CD4-positive, alpha-beta T cell treated with Interleukin-21 for 1 hour (primary cell): ENCODE measurements around the gene GTF2F1.
A peak's percentile ranks its signal among the peaks of the same experiment; 100 is the strongest.
"Not testable (repeated sequence)": the region's sequence is repeated elsewhere in the genome, so short reads cannot be mapped to it uniquely, and the experiment has no call there.

Source experiments
- DNase-seq: peaks from one replicate; pipeline ENCODE4 v3.0.0-alpha.2; 2020

Gene GTF2F1, protein sequence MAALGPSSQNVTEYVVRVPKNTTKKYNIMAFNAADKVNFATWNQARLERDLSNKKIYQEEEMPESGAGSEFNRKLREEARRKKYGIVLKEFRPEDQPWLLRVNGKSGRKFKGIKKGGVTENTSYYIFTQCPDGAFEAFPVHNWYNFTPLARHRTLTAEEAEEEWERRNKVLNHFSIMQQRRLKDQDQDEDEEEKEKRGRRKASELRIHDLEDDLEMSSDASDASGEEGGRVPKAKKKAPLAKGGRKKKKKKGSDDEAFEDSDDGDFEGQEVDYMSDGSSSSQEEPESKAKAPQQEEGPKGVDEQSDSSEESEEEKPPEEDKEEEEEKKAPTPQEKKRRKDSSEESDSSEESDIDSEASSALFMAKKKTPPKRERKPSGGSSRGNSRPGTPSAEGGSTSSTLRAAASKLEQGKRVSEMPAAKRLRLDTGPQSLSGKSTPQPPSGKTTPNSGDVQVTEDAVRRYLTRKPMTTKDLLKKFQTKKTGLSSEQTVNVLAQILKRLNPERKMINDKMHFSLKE

DNA sequence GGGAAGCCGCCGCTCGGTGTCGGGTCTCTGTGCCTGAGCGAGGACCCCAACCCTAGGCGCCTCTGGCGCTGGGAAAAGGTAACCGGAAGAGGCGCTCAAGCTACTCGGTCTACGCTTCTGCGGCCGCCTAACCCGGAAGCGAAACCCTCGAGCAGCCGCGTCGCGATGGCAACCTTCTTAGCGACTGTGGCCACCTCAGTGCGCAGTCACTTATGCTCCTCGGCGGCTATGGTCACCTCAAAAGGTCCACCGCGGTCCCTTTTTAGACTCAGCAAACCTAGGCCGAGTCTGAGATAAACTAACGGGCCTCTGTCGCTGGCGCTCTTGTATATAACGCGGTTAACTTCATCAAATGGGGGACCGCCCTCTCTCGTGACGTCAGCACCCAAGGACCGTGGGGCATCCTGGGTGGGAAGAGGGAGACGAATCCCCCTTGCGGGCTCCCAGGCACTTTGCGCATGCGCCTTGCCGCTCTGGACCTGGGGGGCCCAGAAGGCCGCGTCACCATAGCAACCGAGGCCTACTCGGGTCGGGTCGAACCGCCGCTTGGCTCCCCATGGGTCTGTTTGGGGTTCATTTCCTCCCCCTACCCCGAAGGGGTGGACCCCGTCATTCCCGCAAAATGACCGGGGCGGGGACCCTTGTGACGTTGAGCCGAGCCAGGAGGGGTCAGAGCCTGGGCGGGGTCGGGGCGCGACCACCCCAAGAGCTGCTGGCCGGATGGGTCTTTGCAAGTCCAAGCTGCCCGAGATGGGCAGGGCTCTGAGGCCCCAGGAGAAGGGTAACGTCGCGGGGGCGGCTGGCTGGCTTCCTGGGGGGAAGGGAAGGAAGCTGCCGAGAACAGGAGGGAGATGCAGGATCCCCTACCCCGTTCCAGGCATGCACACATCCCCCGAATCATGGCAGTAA, at the start of gene GTF2F1:
TSS of gene GTF2F1 (minus strand) at position 91 of the 909 bp plus-strand sequence. CDS start 169 bp downstream, outside the sequence.
- peak; percentile 96 for DNase-seq

DNA sequence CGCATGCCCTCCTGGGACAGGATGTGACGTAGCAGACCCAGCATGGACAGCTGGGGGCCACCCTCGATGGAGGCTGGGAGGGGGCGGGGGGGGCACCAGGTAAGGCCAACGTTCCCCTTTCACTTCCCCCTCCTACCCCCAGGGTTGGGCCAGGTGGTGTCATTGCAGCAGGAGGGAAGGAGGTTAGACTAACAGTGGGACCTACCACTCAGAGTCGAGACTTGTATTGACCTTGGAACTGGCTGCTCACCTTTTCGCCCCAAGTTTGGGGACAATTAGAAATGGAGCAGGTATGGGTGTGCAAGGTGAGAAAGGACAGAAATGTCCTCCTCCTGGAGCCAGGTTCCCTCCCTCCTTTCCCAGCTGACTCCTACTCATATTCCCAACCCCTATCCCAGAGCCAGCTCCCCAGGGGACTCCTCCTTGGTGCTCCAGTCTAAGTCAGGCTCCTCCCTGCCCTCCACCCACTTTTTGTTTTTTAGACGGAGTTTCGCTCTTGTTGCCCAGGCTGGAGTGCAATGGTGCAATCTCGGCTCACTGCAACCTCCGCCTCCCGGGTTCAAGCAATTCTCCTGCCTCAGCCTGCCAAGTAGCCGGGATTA, 49.2 kb upstream of the GTF2F1 start:
- no peak for DNase-seq

DNA sequence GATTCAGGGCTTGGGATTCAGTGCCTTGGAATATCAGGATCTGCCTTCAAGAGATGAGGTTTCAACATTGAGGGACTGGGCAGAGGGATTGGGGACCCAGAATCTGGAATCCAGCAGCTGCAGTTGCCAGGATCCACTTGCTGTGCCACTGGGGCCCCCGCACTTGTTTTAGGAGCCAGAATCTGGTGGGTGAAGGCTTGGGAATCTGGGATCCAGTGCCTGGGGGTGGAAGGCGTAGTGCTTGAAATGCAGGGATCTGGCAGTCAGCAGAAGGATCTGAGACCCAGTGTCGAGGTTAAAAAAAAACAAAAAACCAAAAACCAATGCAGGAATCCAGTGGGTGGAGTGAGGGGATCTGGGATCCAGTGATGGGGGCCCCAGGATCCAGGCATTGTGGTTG, 47.9 kb upstream of the GTF2F1 start:
- DNase-seq, result no peak

DNA sequence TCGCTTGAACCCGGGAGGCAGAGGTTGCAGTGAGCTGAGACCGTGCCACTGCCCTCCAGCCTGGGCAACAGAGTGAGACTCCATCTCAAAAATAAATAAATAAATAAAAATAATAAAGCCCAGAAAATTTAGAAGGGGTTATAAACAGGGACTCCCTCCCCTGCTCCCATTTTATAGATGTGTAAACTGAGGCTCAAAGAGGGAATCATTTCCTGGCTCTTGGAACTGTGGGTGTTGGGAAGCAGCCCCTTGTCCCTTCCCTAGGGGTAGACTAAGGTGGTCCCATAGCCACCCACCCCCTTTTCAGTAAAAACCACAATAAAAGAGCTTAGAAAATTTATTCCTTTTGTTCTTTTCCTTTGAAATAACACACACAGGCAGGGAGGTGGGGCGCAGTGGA, 46.8 kb upstream of the GTF2F1 start:
- DNase-seq, result no peak

DNA sequence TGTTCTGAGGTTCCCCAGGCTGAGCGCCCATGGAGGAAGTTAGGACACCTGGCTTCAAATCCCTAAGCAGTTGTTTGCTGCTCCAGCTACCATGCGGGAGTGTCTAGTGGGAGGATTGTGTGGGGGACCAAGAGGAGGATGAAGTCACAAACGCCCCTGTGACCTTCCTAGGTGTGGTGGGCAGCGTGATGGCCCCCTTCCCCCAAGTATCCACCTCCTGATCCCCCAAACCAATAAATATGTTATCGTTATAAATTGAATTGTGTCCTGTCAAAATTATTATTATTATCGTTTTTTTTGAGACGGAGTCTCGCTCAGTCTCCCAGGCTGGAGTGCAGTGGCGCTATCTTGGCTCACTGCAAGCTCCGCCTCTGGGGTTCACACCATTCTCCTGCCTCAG, 40.7 kb upstream of the GTF2F1 start, which contains the start of gene SLC25A41:
TSS of gene SLC25A41 (minus strand) at position 101 of the 400 bp plus-strand sequence. CDS start at position 31, 70 bp downstream.
- DNase-seq, result no peak

DNA sequence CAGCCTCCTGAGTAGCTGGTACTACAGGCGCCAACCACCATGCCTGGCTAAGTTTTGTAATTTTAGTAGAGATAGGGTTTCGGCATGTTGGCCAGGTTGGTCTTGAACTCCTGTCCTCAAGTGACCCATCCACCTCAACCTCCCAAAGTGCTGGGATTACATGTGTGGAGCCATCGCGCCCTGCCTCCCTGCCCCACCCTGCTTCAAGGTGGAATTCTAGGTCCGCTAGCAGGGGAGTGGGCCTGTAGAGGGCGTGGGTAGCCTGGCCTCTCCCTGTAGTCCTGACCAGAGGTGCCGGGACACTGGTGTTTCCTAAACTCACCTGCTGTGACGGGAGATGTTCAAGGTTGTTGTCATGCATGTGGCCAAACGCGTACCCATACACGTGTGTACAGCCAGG, 40.2 kb upstream of the GTF2F1 start:
- DNase-seq, result no peak

DNA sequence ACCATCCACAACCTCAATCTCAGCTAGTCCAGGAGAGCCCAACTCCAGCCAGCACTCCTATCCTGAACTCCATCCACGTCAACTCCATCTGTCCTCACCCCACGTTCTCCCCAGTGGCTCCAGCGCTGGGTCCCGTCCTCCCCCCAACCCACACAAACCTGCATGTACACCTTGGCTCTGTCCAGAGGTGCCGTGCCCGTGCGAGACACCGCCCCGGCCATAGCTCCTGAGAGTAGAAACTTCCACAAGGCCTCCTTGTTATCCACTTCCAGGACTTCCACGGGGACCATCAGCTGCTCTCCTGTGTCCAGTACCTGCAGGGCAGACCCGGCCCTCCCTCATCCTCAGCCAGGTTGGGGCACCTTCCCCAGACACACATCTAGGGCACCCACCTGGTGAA, 38.9 kb upstream of the GTF2F1 start:
- no peak for DNase-seq

DNA sequence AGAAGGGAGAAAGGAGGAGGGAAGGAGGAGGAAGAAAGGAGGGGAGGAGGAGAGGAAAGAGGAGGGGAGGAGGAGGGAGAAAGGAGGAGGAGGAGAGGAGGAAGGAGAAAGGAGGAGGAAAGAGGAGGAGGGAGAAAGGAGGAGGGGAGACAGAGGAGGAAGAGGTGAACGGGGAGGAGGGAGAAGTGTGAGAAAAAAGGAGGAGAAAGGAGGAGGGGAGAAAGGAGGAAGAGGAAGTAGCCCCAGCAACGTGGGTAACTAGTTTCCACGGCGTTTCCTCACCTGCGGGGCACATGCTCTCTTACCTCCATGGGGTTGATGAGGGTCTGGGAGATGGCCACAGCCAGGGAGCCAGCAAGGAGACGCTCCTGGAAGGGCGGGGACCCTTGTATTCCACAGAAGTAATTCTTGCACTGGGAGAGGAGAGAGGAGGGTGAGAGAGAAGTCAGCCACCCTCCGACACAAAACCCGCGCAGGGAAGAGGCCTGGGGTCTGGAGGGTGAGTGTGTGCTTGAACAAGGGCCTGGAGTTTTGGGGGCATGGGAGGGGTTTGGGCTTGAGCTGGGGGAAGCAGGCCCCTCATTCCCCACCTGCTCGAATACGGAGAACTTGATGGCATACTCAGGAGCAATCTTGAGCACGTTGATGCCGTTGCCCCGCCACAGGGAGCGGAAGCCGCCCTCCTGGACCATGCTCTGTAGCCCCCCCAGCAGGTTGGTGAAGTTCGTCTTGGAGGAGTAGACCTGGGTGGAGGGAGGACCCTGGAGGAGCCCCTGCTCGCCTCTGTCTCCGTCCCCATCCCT, 36.7 kb upstream of the GTF2F1 start:
- DNase-seq, result no peak

DNA sequence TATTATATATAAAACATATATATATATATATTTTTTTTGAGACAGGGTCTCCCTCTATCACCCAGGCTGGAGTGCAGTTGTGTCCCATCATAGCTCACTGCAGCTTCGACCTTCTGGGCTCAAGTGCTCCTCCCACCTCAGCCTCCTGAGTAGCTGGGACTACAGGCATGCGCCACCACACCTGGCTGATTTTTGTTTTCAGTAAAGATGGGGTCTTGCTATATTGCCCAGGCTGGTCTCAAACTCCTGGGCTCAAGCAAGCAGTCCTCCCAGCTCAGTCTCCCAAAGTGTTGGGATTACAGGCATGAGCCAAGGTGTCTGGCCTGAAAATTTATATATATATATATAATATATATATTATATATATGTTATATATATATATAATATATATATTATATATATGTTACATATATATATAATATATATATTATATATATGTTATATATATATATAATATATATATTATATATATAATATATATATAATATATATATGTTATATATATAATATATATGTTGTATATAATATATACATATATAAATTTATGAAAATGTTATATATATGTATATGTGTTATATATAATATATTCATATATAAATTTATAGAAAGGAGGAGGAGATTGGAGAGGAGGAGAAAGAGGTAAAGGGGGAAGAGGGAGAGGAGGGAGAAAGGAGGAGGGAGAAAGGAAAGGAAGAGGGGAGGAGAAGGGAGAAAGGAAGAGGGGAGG, 35.9 kb upstream of the GTF2F1 start:
- DNase-seq, result not testable (repeated sequence)

DNA sequence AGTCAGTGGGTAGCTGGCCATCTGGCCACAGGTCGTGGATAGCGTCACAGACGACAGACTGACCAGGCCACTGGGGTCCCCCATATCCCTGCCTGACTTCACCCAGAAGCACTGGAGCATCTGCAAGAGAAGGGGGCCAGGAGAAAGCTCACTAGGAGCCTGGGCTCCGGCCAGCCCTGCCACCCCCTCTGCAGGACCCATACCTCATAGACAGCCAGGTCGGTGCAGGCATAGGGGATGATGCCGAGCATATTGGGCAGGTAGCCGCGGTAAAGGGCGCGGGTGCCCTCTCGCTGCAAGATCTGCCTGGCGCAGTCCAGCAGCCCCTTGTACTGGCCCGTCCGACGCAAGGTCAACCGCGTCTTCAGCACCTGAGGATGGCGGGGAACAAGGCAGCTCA, 34.2 kb upstream of the GTF2F1 start:
- no peak for DNase-seq

DNA sequence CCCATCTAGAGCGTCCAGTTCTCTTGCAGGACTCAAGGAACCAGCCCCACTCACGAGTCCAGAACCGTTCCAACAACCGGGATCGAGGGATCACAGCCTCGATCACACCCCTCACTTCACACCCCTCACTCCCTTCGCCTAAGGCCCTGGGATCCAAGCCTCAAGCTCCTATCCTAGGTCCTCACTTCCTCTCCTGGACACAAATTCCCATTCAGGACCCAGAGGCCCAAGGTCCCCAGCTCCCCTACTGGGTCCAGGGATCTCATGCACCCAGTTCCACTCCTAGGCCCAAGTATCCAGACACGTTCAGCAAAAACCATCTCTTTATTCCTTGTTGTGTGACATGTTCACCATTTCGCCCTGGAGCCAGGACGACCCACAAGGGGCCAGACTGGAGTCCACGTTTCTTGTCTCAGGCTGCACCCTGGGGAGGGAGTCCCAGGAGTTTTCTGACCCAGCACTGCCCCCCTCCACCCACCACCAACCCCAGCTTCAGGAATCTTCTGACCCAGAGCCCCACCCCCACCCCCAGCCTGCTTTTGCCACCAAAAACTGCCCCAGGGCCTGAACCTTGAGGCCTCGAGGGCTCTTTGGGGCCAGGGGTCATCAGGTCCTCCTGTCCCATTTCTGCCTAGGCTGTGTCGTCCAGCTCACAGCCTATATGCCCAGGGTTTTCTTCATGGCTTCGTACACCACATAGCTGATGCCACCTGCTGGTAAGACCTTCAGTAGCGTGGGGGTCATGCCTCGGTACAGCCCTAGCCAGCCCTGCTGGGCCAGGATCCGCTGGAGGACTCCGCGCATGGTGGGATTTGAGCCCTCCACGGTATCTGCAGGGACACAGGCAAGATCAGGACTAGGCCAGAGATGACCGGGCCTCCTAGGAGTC, 33.0 kb upstream of the GTF2F1 start:
- DNase-seq, result peak; percentile 17

DNA sequence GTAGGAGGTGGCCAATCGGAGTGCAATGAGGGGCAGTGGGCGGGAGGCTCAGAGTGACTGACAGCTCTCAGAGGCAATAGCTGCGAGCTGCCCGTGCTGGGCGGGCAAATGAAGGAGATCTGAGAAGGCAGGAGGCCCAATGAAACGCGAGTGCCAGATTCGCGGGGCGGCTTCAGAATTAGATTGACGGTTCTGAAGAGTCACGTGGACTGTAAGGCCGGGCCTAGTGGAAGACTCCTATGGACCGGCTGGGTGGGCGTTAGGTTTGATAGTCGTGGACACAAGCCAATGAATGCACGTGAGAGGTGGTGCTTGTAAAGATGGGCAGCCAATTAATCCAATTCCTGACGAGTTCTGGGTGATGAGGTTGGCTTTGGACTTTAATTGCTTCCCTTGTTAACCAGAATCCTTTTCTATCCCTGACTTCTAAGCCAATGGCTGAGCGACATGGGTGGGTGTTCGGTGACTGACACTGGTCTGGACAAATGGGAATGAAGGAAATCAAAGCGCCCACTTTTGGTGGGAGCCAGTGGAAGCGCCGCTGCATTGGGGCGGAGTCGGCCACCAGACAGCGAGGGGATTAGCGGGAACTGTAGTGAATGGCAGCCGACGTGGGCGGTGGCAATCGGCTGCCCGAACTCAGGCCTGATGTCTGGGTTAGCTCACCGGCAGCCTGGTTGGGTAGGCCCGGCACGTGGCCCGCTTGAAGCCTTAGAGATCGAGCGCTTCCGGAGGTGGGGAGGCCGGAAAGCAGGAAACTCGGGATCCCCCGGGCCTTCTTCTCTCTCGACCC, 32.2 kb upstream of the GTF2F1 start:
- peak; percentile 100 for DNase-seq

DNA sequence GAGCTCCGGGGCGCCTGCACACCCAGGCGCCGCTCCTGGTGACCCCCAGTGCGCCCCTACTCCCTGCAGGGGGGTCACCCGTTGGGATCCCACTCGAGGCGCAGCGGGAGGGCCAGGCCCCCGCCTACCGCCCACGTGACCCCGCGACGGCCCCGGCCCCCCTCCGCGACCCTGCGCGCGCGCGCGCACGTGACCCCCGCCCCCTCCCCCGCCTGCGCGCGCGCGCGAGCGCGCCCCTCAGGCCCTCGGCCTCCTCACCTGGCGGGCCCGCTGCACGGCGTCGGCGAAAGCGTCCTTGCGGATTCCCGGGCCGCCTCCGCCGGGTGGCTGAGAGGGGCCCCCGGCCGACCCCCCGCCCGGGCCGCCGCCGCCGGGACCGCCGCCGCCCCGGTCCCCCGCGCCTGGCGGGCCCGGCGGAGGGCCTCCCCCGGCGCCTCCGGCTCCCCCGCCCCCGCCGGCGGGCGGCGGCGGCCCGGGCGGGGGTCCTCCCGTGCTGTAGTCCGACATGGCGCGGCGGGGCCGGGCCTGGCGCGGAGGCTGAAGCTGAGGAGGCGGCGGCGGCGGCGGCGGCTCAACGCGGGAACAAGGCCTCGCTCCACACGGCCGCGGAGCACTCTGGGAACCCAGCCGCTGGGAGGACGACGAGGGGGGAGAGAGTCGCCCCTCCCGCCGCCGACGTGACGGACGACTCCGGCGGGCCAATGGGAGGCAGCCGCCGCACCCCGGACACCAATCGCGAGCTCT, 31.4 kb upstream of the GTF2F1 start, which contains the start of gene KHSRP:
TSS of gene KHSRP (minus strand) at position 617 of the 744 bp plus-strand sequence. CDS start at position 507, 110 bp downstream.
- DNase-seq, result peak; percentile 30

DNA sequence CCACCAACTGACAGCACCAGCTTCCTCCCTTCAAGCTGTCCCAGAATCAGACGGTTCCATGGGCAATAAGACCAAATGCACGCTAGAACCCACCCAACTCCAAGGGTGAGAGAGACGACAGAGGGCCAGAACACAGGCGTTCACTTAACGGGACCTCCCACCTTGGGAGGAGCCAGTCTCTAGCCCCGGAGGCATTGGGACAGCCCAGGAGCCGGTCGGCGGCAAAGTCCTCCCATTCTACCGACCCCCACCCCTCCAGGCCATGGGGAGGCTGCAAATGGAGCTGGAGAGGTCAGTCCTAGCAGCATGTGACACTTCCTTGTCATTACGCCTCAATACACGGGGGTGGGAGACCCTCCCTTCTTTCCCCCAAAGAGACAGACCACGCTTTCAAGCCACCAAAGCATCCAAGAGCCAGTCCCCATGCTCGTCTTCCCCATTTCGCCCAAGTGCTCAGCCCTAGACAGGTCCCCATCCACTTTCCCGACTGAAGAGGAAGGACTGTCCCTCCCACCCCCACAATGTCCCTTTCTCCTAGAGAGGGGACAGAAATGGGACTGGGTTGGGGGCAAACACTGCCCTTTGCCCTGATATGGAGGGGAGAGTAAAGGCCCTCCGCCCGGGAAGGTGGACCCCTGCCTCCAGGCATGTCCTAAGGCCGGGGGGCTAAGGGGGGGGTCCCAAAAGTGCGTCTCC, 30.7 kb upstream of the GTF2F1 start:
- peak; percentile 19 for DNase-seq

DNA sequence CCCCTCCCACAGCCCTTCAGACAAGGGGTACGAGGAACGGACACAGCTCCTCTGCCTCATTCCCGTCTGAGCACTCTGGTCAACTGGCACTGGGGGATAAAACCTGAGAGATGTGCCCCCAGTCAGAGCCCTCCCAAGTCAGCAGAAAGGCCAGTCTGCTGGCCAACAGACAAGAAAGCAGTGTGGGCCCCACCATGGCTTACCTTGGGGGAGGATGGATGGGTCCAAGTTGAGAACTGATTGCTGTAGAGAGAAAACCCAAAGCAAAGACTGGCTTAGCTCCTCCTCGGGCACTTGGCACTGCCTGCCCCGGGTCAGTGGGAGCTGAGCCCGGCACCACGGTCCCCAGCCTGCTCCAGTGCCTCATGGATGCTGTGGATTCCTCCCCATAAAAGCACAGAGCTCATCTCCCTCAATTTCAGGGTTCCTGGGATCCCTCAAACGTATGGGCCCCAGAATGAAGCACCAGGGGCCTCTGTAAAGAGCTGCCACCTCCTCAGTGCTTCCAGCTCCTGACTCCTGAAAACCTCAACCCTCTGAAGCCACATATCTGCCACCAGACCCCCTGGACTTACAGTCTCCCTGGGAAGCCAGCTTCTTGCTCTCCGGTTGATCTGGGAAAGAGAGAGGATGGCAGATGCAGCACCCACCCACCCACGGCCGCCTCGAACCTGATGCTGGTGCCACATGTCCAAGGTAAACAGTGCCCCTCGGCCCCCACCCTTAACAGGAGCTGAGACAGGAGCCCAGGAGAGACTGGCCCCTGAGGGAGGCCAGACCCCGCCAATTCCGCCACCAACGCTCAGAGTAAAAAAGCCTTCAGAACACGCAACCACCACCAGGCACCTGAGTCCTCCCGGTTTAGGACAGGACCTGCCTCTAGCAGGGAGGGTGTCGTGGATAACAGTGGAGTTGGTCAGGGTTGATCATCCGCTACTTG, 28.4 kb upstream of the GTF2F1 start:
- no peak for DNase-seq

DNA sequence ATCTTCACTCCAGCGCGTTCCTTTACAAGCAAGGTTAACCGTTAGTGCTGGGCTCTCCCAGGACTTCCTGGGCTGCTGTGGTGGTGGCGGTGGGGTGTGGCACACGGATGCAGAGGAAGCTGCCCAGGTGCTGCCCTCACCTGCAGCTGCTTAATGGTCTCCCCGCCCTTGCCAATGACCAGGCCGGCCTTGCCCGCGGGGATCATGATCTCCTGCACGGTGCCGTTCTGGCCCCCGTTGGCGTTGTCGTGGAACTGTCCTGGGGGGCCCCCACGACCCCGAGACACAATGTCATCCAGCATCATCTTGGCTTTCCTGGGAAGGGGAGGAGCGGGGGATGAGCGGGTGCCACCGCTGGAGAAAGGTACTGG, 25.6 kb upstream of the GTF2F1 start:
- DNase-seq, result no peak
